DOHH2 (cell line): Measurements from ENCODE around the gene ELOB.

Experiments
- CTCF ChIP-seq: fragments of 200-600 bp; sonication (generic); IDR thresholded peaks from one replicate; pipeline ENCODE4 v1.5.1; 2014; ENCODE audit warnings: antibody characterized with exemption, mild to moderate bottlenecking, low read depth, low read length; ENCODE audit not compliant: poor library complexity, severe bottlenecking
- EZH2phosphoT487 ChIP-seq: fragments of 200-600 bp; sonication (generic); IDR thresholded peaks from 2 replicates; pipeline ENCODE4 v1.6.1; 2017; ENCODE audit warnings: borderline replicate concordance, mild to moderate bottlenecking, antibody characterized with exemption, low read length, moderate library complexity, mixed read lengths

GRCh38 chr16:2761472-2761871 lies 15.6 kb downstream of the ELOB start:
- TF ChIP-seq CTCF (no peak), EZH2phosphoT487 (no peak)
